CD4-positive, alpha-beta T cell (primary cell): ENCODE data around the gene TBL1X. TPM values are rescaled to one million over a fixed set of nuclear protein-coding genes. Genes with fewer than 3 reads are reported as not detected.

Source experiments
- ATAC-seq: fragments of 200-7000 bp; cut with Tn5 transposase; one replicate; pipeline ENCODE4 v1.10.0; 2022; ENCODE audit warnings: mild to moderate bottlenecking; ENCODE audit not compliant: poor library complexity
- CTCF ChIA-PET: fragments of 350-600 bp; sonication (Branson Sonifier 250); formaldehyde crosslinking; loops from one replicate; lab custom pipeline; 2021; ENCODE audit warnings: antibody characterized with exemption, inconsistent platforms; lab: Charles Lee
- POLR2A ChIA-PET: fragments of 350-600 bp; sonication (Branson Sonifier 250); formaldehyde crosslinking; loops from one replicate; lab custom pipeline; 2021; ENCODE audit warnings: antibody characterized with exemption, inconsistent platforms; lab: Charles Lee
- DNase-seq, 14 experiments: peaks; one replicate each; pipeline ENCODE4 v3.0.0-alpha.2; 2013 to 2020; ENCODE audit warnings: mixed read lengths in 2 of 14
- H3K27ac ChIP-seq, 2 donors: one replicate each; pipeline versions ENCODE4 v1.5.1 to v1.7.0; 2013; ENCODE audit warnings: low read length in 2 of 2, low read depth in 1 of 2, mild to moderate bottlenecking in 1 of 2
- H3K27me3 ChIP-seq, 2 experiments: 1 replicate in 1 of 2; 2 replicates in 1 of 2; pipeline versions ENCODE4 v1.6.1 to v1.7.0; 2013; ENCODE audit warnings: low read length in 2 of 2, control low read depth in 1 of 2, mild to moderate bottlenecking in 1 of 2, moderate library complexity in 1 of 2; ENCODE audit not compliant: insufficient read depth in 2 of 2, control insufficient read depth in 1 of 2
- H3K36me3 ChIP-seq: one replicate; pipeline ENCODE4 v1.6.1; 2013; ENCODE audit warnings: low read length, control low read depth; ENCODE audit not compliant: insufficient read depth
- H3K4me1 ChIP-seq: one replicate; pipeline ENCODE4 v1.6.1; 2013; ENCODE audit warnings: low read length, control low read depth; ENCODE audit not compliant: insufficient read depth
- H3K4me3 ChIP-seq: one replicate; pipeline ENCODE4 v1.5.1; 2013; ENCODE audit warnings: mild to moderate bottlenecking, low read length, moderate library complexity
- H3K9me3 ChIP-seq, 2 experiments: 1 replicate in 1 of 2; 2 replicates in 1 of 2; pipeline versions ENCODE4 v1.6.1 to v1.7.0; 2013; ENCODE audit warnings: low read length in 2 of 2, mild to moderate bottlenecking in 2 of 2, control low read depth in 1 of 2, moderate library complexity in 1 of 2; ENCODE audit not compliant: control insufficient read depth in 1 of 2, insufficient read depth in 1 of 2
- H3K27ac Mint-ChIP-seq: one replicate; pipeline ENCODE4 v1.8.0; 2020; ENCODE audit warnings: mixed read lengths
- H3K27me3 Mint-ChIP-seq: one replicate; pipeline ENCODE4 v1.8.0; 2021; ENCODE audit warnings: mixed read lengths
- H3K36me3 Mint-ChIP-seq: one replicate; pipeline ENCODE4 v1.8.0; 2021; ENCODE audit warnings: low read depth, mixed read lengths
- H3K4me1 Mint-ChIP-seq: one replicate; pipeline ENCODE4 v1.8.0; 2021; ENCODE audit warnings: low read depth, mixed read lengths
- H3K4me3 Mint-ChIP-seq: one replicate; pipeline ENCODE4 v1.8.0; 2020; ENCODE audit warnings: mild to moderate bottlenecking, mixed read lengths
- H3K9me3 Mint-ChIP-seq: one replicate; pipeline ENCODE4 v1.8.0; 2020; ENCODE audit warnings: mixed read lengths
- CTCF ChIP-seq: fragments of 200-600 bp; IDR thresholded peaks from one replicate; pipeline ENCODE4 v1.8.0; 2022; ENCODE audit warnings: antibody characterized with exemption, mild to moderate bottlenecking
- intact Hi-C, 2 experiments: fragments of 100-400 bp; cut with DNase I in 1 of 2; cut with micrococcal nuclease in 1 of 2; formaldehyde crosslinking; loops; one replicate each; pipeline versions ENCODE4 v1.15.1 to v1.9.0; 2023 to 2025; cut with DNase I, micrococcal nuclease
- total RNA-seq, 174 experiments: library from RNA in 2 of 174; stranded (reverse) in 2 of 174; gene quantifications; one replicate each; pipeline ENCODE4 v1.2.3 and lab custom pipeline; 2021 to 2026

Gene TBL1X
- total RNA-seq, 2 experiments from 2014 or later, result 17.4 to 19.2 TPM

GRCh38 chrX:9619581-9619980, 154.7 kb downstream of the TBL1X start:
- Mint-ChIP-seq H3K27ac (no peak overlapping the region), H3K4me3 (no peak overlapping the region), H3K9me3 (no peaks in the 10 kb centered on the region), H3K4me1 (peaks cover 52% of the 10 kb centered on the region), H3K27me3 (no peaks in the 10 kb centered on the region), H3K36me3 (peaks cover 5% of the 10 kb centered on the region)
- Histone ChIP-seq H3K27ac (no peak overlapping the region), H3K27me3 (no peaks in the 10 kb centered on the region), H3K9me3 (no peaks in the 10 kb centered on the region), H3K36me3 (no peaks in the 10 kb centered on the region), H3K4me1 (peaks cover 3% of the 10 kb centered on the region), H3K4me3 (no peak overlapping the region)
- CTCF ChIA-PET, result no interaction called here
- TF ChIP-seq CTCF, result no peak
- DNase-seq, result no peak
- ATAC-seq, result no peak
- intact Hi-C loops, result no loop called here
- POLR2A ChIA-PET, result no interaction called here

- ChIA-PET CTCF (no interaction called here), POLR2A (no interaction called here)
- no peak for ATAC-seq
- Mint-ChIP-seq H3K36me3 (peaks cover 5% of the 10 kb centered on the region), H3K9me3 (no peaks in the 10 kb centered on the region), H3K27ac (no peak overlapping the region), H3K4me1 (peaks cover 69% of the 10 kb centered on the region), H3K27me3 (no peaks in the 10 kb centered on the region), H3K4me3 (no peak overlapping the region)
- Histone ChIP-seq H3K36me3 (no peaks in the 10 kb centered on the region), H3K27ac (no peak overlapping the region), H3K9me3 (no peaks in the 10 kb centered on the region), H3K4me1 (peaks cover 3% of the 10 kb centered on the region), H3K4me3 (no peak overlapping the region), H3K27me3 (no peaks in the 10 kb centered on the region)
- TF ChIP-seq CTCF, result no peak
- no peak for DNase-seq
- intact Hi-C loops, result no loop called here
Observed at GRCh38 chrX:9622128-9622527, 157.3 kb downstream of the TBL1X start.

- H3K4me3 Mint-ChIP-seq, result no peak overlapping the region
- H3K4me3 ChIP-seq, result no peak overlapping the region
- H3K9me3 ChIP-seq, result no peaks in the 10 kb centered on the region
- H3K27me3 ChIP-seq, result no peaks in the 10 kb centered on the region
- no peaks in the 10 kb centered on the region for H3K9me3 Mint-ChIP-seq
- peaks cover 8% of the 10 kb centered on the region for H3K36me3 Mint-ChIP-seq
- no peak for DNase-seq
- intact Hi-C loops, result no loop called here
- no peak overlapping the region for H3K27ac Mint-ChIP-seq
- ChIA-PET CTCF (no interaction called here), POLR2A (no interaction called here)
- H3K4me1 Mint-ChIP-seq, result peaks cover 49% of the 10 kb centered on the region
- H3K36me3 ChIP-seq, result no peaks in the 10 kb centered on the region
- H3K27me3 Mint-ChIP-seq, result no peaks in the 10 kb centered on the region
- TF ChIP-seq CTCF, result no peak
- H3K4me1 ChIP-seq, result peaks cover 3% of the 10 kb centered on the region
- no peak overlapping the region for H3K27ac ChIP-seq
- no peak for ATAC-seq
Observed at GRCh38 chrX:9626379-9626778, 161.5 kb downstream of the TBL1X start.
